ENCODE measurements around the gene PUS3.
"Not testable (repeated sequence)": the region's sequence is repeated elsewhere in the genome, so short reads cannot be mapped to it uniquely, and the experiment has no call there.

The PUS3 gene

DNA sequence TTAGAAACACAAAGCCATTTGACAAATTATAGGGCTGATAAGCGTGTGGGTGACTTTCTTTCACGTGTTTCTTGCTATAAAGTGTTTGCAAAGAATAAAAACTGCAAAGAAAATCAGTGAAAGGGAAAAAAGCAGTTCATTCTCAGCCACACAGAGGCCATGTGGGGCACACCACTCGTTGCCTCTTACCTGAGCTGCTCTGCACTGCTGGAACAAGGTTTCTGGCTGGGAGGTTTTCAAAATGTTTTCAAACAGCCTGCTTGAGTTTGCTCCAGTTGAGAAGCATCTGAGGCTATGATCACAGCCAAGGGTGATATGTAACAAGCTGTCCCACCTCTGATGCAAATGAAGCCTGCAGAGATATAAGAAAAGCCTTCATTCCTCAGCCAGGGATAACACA, 28.1 kb upstream of the PUS3 start:
- Mint-ChIP-seq H3K4me3 (no peak overlapping the region), H3K9me3 (ENCODE audit: low read depth) (no peaks in the 10 kb centered on the region), H3K36me3 (no peaks in the 10 kb centered on the region), H3K27ac (no peak overlapping the region), H3K27me3 (peaks cover 12% of the 10 kb centered on the region), H3K4me1 (ENCODE audit: low read depth) (peaks cover 6% of the 10 kb centered on the region)

DNA sequence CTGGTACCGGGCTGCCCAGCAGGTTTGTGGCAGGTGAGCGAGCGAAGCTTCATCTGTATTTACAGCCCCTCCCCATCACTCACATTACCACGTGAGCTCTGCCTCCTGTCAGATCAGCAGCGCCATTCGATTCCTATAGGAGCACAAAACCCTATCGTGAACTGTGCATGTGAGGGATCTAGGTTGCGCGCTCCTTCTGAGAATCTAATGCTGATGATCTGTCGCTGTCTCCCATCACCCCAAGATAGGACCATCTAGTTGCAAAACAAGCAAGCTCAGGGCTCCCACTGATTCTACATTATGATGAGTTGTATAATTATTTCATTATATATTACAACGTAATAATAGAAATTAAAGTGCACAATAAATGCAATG, 27.1 kb upstream of the PUS3 start:
- Mint-ChIP-seq H3K36me3 (no peaks in the 10 kb centered on the region), H3K4me3 (no peak overlapping the region), H3K9me3 (ENCODE audit: low read depth) (no peaks in the 10 kb centered on the region), H3K27me3 (peaks cover 14% of the 10 kb centered on the region), H3K4me1 (ENCODE audit: low read depth) (peaks cover 6% of the 10 kb centered on the region), H3K27ac (no peak overlapping the region)

GRCh38 chr11:125929445-125930075, 26.6 kb upstream of the PUS3 start:
- Mint-ChIP-seq H3K36me3 (no peaks in the 10 kb centered on the region), H3K9me3 (ENCODE audit: low read depth) (no peaks in the 10 kb centered on the region), H3K4me3 (no peak overlapping the region), H3K27ac (no peak overlapping the region), H3K27me3 (peaks cover 14% of the 10 kb centered on the region), H3K4me1 (ENCODE audit: low read depth) (peaks cover 6% of the 10 kb centered on the region)

GRCh38 chr11:125926682-125927081, 23.7 kb upstream of the PUS3 start:
- peaks cover 12% of the 10 kb centered on the region for H3K27me3 Mint-ChIP-seq

DNA sequence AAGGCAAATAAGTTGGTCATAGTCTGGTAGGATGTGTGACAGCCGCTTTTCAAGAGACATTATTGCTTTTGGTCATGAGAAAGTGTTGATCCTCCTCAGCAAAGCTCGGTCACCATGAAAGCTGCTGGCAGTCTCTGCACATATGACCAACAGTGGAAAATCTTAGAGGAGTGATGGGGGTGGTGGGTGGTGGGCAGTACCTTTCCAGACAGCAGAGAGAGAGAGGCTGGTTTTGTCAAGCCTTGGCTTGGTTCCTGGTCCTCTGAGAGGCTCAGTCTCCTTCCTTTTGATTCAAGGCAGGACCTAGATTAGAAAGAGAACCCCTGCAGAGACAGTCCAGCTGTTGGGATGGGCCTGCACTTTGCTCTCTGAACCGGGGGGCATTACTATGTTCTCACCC, 22.8 kb upstream of the PUS3 start:
- no peaks in the 10 kb centered on the region for H3K9me3 Mint-ChIP-seq (ENCODE audit: low read depth)
- no peak overlapping the region for H3K27ac Mint-ChIP-seq
- no peaks in the 10 kb centered on the region for H3K36me3 Mint-ChIP-seq
- no peaks in the 10 kb centered on the region for H3K4me1 Mint-ChIP-seq (ENCODE audit: low read depth)
- H3K4me3 Mint-ChIP-seq: no peak overlapping the region
- peaks cover 12% of the 10 kb centered on the region for H3K27me3 Mint-ChIP-seq

More at GRCh38 chr11:125926682-125927081, 23.7 kb upstream of the PUS3 start:
- H3K27ac Mint-ChIP-seq: no peak overlapping the region
- no peak overlapping the region for H3K4me3 Mint-ChIP-seq
- no peaks in the 10 kb centered on the region for H3K9me3 Mint-ChIP-seq (ENCODE audit: low read depth)
- H3K4me1 Mint-ChIP-seq (ENCODE audit: low read depth): no peaks in the 10 kb centered on the region
- no peaks in the 10 kb centered on the region for H3K36me3 Mint-ChIP-seq

DNA sequence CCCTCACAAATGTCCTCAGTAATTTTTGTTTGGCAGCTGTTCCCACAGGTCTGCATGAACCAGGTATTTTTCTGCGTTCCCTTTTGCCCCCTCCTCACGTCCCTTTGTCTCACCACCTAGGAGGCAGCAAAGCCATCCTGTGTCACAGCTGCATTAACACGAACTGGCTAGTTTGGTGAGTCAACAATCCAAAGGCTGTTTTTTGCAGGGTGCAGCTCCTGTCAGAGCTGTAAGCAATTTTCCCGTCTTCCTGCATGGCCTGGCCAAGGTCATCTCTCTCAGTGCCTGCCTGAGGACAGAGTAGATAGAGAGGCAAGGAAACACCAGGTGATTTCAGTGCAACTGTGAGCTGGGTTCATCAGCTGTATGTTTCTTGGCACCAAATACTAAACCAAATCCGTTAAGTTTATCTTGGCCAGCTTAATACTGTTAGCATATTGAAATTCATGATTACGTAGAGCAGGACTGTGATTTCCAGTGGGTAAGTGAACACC, 22.3 kb upstream of the PUS3 start:
- Mint-ChIP-seq H3K36me3 (no peaks in the 10 kb centered on the region), H3K4me3 (no peak overlapping the region), H3K27ac (no peak overlapping the region), H3K9me3 (ENCODE audit: low read depth) (no peaks in the 10 kb centered on the region), H3K27me3 (peaks cover 14% of the 10 kb centered on the region), H3K4me1 (ENCODE audit: low read depth) (no peaks in the 10 kb centered on the region)

- Mint-ChIP-seq H3K36me3 (no peaks in the 10 kb centered on the region), H3K9me3 (ENCODE audit: low read depth) (no peaks in the 10 kb centered on the region), H3K4me1 (ENCODE audit: low read depth) (no peaks in the 10 kb centered on the region), H3K27ac (no peak overlapping the region), H3K4me3 (no peak overlapping the region), H3K27me3 (peaks cover 10% of the 10 kb centered on the region)
Measured at GRCh38 chr11:125924384-125925007, 21.5 kb upstream of the PUS3 start.

DNA sequence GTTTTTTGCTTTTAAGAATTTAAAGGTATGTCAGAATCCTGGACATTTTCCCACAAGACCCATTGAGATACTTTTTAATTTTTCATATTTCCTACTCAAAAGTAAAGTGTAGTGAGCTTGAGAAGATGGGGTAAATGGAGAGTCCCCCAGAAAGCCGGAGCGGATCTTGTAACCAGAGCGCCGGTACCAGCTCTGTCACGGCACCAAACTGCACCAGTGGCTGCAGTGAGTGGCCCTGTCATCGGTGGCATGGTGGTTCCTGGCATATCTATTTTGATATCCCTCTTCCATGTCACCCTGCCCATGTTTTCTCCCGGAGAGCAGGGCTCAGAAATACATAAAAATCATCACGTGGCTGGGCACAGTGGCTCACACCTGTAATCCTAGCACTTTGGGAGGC, 20.6 kb upstream of the PUS3 start:
- no peaks in the 10 kb centered on the region for H3K36me3 Mint-ChIP-seq
- H3K27ac Mint-ChIP-seq: no peak overlapping the region
- H3K27me3 Mint-ChIP-seq: peaks cover 12% of the 10 kb centered on the region
- H3K9me3 Mint-ChIP-seq (ENCODE audit: low read depth): no peaks in the 10 kb centered on the region
- H3K4me3 Mint-ChIP-seq: no peak overlapping the region
- H3K4me1 Mint-ChIP-seq (ENCODE audit: low read depth): no peaks in the 10 kb centered on the region

- H3K27me3 Mint-ChIP-seq: peaks cover 10% of the 10 kb centered on the region
- H3K9me3 Mint-ChIP-seq (ENCODE audit: low read depth): no peaks in the 10 kb centered on the region
Measured at GRCh38 chr11:125923012-125923579, 20.1 kb upstream of the PUS3 start.

GRCh38 chr11:125922156-125922555, 19.1 kb upstream of the PUS3 start:
- no peaks in the 10 kb centered on the region for H3K9me3 Mint-ChIP-seq (ENCODE audit: low read depth)
- H3K4me3 Mint-ChIP-seq: no peak overlapping the region
- H3K4me1 Mint-ChIP-seq (ENCODE audit: low read depth): no peaks in the 10 kb centered on the region

More at GRCh38 chr11:125923012-125923579, 20.1 kb upstream of the PUS3 start:
- no peaks in the 10 kb centered on the region for H3K36me3 Mint-ChIP-seq
- no peaks in the 10 kb centered on the region for H3K4me1 Mint-ChIP-seq (ENCODE audit: low read depth)
- H3K27ac Mint-ChIP-seq: no peak overlapping the region
- H3K4me3 Mint-ChIP-seq: no peak overlapping the region

GRCh38 chr11:125921042-125921441, 18.0 kb upstream of the PUS3 start:
- no peaks in the 10 kb centered on the region for H3K4me1 Mint-ChIP-seq (ENCODE audit: low read depth)
- no peaks in the 10 kb centered on the region for H3K36me3 Mint-ChIP-seq
- H3K27me3 Mint-ChIP-seq: peaks cover 9% of the 10 kb centered on the region
- H3K4me3 Mint-ChIP-seq: no peak overlapping the region
- no peaks in the 10 kb centered on the region for H3K9me3 Mint-ChIP-seq (ENCODE audit: low read depth)
- no peak overlapping the region for H3K27ac Mint-ChIP-seq

More at GRCh38 chr11:125922156-125922555, 19.1 kb upstream of the PUS3 start:
- Mint-ChIP-seq H3K27me3 (peaks cover 10% of the 10 kb centered on the region), H3K36me3 (no peaks in the 10 kb centered on the region), H3K27ac (no peak overlapping the region)

DNA sequence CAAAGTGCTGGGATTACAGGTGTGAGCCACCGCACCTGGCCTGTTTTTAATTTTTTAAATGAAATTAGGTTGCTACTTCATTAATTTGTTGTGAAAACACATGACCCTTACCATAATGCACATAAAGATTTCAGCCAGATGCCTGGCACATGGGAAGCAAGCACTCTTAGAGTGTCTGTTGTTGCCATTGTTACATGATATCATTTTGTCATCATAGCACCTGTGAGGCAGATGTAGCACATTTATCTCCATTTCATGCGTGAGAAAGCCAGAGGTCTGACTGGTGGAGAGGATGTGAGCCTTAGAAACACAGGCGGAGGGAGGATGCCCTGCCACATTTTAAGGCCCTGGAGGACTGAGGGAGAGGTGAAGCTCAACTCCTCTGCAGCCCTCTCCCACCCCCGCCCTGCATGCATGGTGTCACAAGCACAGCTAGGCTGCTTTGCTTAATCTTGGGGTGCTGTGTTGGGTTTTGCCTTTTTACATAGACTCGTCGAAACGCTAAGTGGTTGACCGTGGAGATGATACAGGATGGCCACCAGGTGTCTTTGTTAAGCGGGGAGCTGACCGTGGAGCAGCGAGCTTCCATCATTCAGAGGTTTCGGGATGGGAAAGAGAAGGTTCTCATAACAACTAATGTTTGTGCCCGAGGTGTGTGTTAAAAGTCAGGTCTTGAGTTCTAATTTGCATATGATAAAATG, 15.3 kb upstream of the PUS3 start:
- Mint-ChIP-seq H3K4me1 (ENCODE audit: low read depth) (no peaks in the 10 kb centered on the region), H3K36me3 (no peaks in the 10 kb centered on the region), H3K27me3 (peaks cover 7% of the 10 kb centered on the region), H3K27ac (no peak overlapping the region), H3K4me3 (no peak overlapping the region), H3K9me3 (ENCODE audit: low read depth) (no peaks in the 10 kb centered on the region)

DNA sequence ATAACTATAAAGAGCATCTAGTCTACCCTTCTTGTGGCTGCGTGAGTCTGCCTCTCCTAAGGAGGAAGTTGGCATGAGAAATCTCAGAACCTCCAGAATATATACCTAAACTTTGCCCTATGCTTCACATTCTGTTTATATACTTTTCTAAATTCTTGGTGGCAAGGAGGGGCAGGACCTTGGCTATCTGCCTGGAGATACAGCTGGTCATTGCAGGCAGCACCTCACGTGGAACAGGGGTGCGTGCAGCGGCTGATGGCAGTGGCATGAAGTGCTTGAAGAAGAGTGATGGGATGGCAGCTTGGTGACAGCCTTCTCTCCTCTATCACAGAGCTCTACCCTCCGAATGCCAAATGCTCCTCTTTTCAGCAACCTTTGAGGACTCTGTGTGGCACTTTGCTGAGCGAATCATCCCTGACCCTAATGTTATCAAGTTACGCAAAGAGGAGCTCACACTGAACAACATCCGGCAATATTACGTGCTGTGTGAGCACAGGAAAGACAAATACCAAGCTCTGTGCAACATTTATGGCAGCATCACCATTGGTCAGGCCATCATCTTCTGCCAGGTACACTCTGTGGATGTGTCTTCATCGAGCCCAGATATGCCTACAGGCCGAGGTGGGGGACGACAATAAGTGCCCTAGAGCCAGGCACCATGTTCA, 13.8 kb upstream of the PUS3 start:
- Mint-ChIP-seq H3K36me3 (no peaks in the 10 kb centered on the region), H3K4me1 (ENCODE audit: low read depth) (no peaks in the 10 kb centered on the region), H3K27me3 (peaks cover 9% of the 10 kb centered on the region), H3K9me3 (ENCODE audit: low read depth) (no peaks in the 10 kb centered on the region), H3K4me3 (no peak overlapping the region), H3K27ac (no peak overlapping the region)

GRCh38 chr11:125914601-125915000, 11.6 kb upstream of the PUS3 start:
- not testable (repeated sequence) for H3K27me3 Mint-ChIP-seq, H3K27ac Mint-ChIP-seq

More at GRCh38 chr11:125914601-125915000, 11.6 kb upstream of the PUS3 start:
- not testable (repeated sequence) for H3K4me1 Mint-ChIP-seq (ENCODE audit: low read depth); H3K36me3 Mint-ChIP-seq; H3K4me3 Mint-ChIP-seq; H3K9me3 Mint-ChIP-seq (ENCODE audit: low read depth)

All from activated naive CD8-positive, alpha-beta T cell (primary cell).